Ascending aorta (tissue), 2 donors: Measurements from ENCODE around the gene DOP1A. TPM values are rescaled to one million over a fixed set of nuclear protein-coding genes. Genes with fewer than 3 reads are reported as not detected.

Experiments
- DNase-seq, 2 donors: peaks; one replicate each; pipeline ENCODE4 v3.0.0-alpha.2; 2019; ENCODE audit warnings: low spot score in 2 of 2
- H3K27ac ChIP-seq, 2 donors: fragments of 200-600 bp; sonication (generic); one replicate each; pipeline ENCODE4 v1.5.1; 2016 to 2017; ENCODE audit warnings: mild to moderate bottlenecking in 1 of 2
- H3K27me3 ChIP-seq: fragments of 200-600 bp; sonication (generic); one replicate; pipeline ENCODE4 v1.5.1; 2017
- H3K36me3 ChIP-seq, 2 donors: fragments of 200-600 bp; sonication (generic); one replicate each; pipeline ENCODE4 v1.5.1; 2016
- H3K4me1 ChIP-seq, 2 donors: fragments of 200-600 bp; sonication (generic); one replicate each; pipeline ENCODE4 v1.5.1; 2016 to 2017; ENCODE audit warnings: mild to moderate bottlenecking in 1 of 2
- H3K4me3 ChIP-seq, 2 donors: fragments of 200-600 bp; sonication (generic); one replicate each; pipeline ENCODE4 v1.5.1; 2016 to 2017; ENCODE audit warnings: mild to moderate bottlenecking in 1 of 2
- H3K9me3 ChIP-seq, 2 donors: fragments of 200-600 bp; sonication (generic); one replicate each; pipeline ENCODE4 v1.5.1; 2016
- CTCF ChIP-seq, 3 experiments: fragments of 200-600 bp in 2 of 3; fragments of 450-650 bp in 1 of 3; sonication (generic) in 2 of 3; IDR thresholded peaks; one replicate each; pipeline ENCODE4 v1.5.1; 2016 to 2019; ENCODE audit warnings: antibody characterized with exemption in 3 of 3, mild to moderate bottlenecking in 1 of 3, moderate library complexity in 1 of 3
- intact Hi-C: fragments of 100-400 bp; cut with DNase I; formaldehyde crosslinking; loops from one replicate; pipeline ENCODE4 v1.15.1; 2023
- total RNA-seq: library from RNA; depleted of rRNA; stranded (reverse); fragments of >200 nt; gene quantifications from one replicate; pipeline ENCODE4 v1.1.0, GENCODE V29; 2016

DOP1A gene
- total RNA-seq, 1 donor from 2014 or later, result 13.2 TPM

DNA sequence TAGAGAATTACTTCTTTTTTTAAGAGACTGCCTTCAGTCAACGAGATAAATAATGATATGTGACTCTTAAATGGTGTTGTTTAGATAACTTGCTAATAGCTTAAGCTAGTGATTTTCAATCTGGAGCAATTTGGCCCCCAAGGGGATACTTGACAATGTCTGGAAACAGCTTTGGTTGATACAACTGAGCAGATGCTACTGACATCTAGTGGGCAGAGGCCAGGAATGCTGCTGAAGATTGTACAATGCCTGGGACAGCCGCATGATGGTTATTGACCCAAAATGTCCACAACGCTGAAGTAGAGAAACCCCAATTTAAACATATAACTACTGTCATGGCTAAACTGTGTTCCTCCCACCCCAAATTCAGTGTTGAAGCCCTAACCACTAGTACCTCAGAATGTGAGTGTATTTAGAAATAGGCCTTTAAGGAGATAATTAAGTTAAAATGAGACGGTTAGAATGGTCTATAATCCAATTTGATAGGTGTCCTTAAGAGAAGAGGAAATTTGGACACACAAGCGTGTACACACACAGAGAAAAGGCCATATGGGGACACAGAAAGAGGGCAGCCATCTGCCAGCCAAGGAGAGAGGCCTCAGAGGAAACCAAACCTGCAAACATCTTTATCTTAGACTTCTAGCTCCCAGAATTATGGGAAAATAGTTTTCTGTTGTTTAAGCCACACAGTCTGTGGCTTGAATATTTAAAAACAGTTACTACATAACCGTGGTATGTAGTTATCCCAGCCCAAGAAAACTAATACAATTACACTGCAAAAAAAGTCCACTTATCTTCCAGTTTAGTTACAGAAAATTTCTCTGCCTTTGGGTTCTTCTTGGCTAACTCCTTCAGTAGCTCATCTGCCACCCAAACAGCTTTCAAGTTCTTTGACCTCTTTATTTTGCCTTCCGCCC is 147.9 kb downstream of the DOP1A start:
- Histone ChIP-seq H3K4me3 (no peak overlapping the region), H3K36me3 (no peaks in the 10 kb centered on the region), H3K4me1 (no peaks in the 10 kb centered on the region), H3K27me3 (no peaks in the 10 kb centered on the region), H3K9me3 (no peaks in the 10 kb centered on the region), H3K27ac (peak overlapping the region; percentile 61 to 67)
- TF ChIP-seq CTCF (IDR thresholded peaks at IDR 0.05), result peak; percentile 54 to 71 (median 64)
- intact Hi-C loops, result loop anchor here (2.0 kb wide), 1 partner anchor 149 kb away; the partner anchor contains the start of gene DOP1A
- peak in 1 of 2 donors; percentile 85 for DNase-seq

DNA sequence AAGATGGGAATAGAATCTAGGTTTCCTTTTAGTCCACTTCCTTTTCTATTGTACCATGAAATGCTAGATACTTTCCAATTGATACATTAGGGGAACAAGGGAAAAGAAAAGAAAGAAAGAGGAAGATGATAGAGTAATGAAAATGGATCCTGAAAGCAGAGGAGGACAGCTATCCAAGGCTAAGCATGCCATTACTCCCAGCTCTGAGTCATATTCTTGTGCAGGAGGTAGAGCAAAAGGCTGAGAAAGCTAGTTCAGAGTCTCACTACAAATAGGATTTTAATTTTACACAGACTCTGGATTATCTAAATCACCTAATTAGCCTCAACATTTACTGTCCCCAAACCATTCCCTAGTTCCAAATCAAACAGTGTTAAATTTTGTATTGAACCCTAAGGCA is 149.3 kb downstream of the DOP1A start:
- TF ChIP-seq CTCF (IDR thresholded peaks at IDR 0.05), result no peak
- H3K27ac ChIP-seq, result peak overlapping the region; percentile 30 to 61
- H3K9me3 ChIP-seq, result no peaks in the 10 kb centered on the region
- no peak overlapping the region for H3K4me3 ChIP-seq
- H3K27me3 ChIP-seq, result no peaks in the 10 kb centered on the region
- no peak for DNase-seq
- intact Hi-C loops, result no loop called here
- no peaks in the 10 kb centered on the region for H3K36me3 ChIP-seq
- no peaks in the 10 kb centered on the region for H3K4me1 ChIP-seq

Other genes starting within 250 kb of the DOP1A start
- 0.21 TPM for gene UBE3D, start 1.8 kb upstream of the DOP1A start, total RNA-seq
- 17.9 TPM for gene PGM3, start 125.6 kb downstream of the DOP1A start, total RNA-seq
- 3.5 TPM for gene RWDD2A, start 125.7 kb downstream of the DOP1A start, total RNA-seq